Upper lobe of left lung (tissue), 6 donors: Measurements from ENCODE around the gene CNST. TPM values are rescaled to one million over a fixed set of nuclear protein-coding genes. Genes with fewer than 3 reads are reported as not detected.
"Not testable (repeated sequence)": the region's sequence is repeated elsewhere in the genome, so short reads cannot be mapped to it uniquely, and the experiment has no call there.

ENCODE experiments used
- ATAC-seq, 2 donors: fragments of 200-7000 bp; cut with Tn5 transposase; one replicate each; pipeline ENCODE4 v1.9.1; 2022; ENCODE audit warnings: mild to moderate bottlenecking in 2 of 2, moderate library complexity in 2 of 2; ENCODE audit not compliant: low FRiP score in 2 of 2
- DNase-seq, 2 donors: peaks; one replicate each; pipeline ENCODE4 v3.0.0-alpha.2; 2019 to 2020
- H3K27ac ChIP-seq, 4 donors: fragments of 200-600 bp; sonication (generic); one replicate each; pipeline ENCODE4 v1.5.1; 2016 to 2019
- H3K27me3 ChIP-seq, 4 donors: fragments of 200-600 bp; sonication (generic); one replicate each; pipeline ENCODE4 v1.5.1; 2017 to 2019
- H3K36me3 ChIP-seq, 4 donors: fragments of 200-600 bp; sonication (generic); one replicate each; pipeline ENCODE4 v1.5.1; 2016 to 2019
- H3K4me1 ChIP-seq, 4 donors: fragments of 200-600 bp; sonication (generic); one replicate each; pipeline ENCODE4 v1.5.1; 2018 to 2019
- H3K4me3 ChIP-seq, 4 donors: fragments of 200-600 bp; sonication (generic); one replicate each; pipeline ENCODE4 v1.5.1; 2017 to 2019; ENCODE audit warnings: mild to moderate bottlenecking in 2 of 4, moderate library complexity in 1 of 4
- H3K9me3 ChIP-seq, 4 donors: fragments of 200-600 bp; sonication (generic); one replicate each; pipeline ENCODE4 v1.5.1; 2018 to 2019
- CTCF ChIP-seq, 6 experiments: fragments of 450-650 bp in 4 of 6; fragments of 200-600 bp in 2 of 6; sonication (generic) in 2 of 6; IDR thresholded peaks; one replicate each; pipeline ENCODE4 v1.5.1; 2016 to 2019; ENCODE audit warnings: antibody characterized with exemption in 6 of 6
- EP300 ChIP-seq, 4 donors: sonication (generic); formaldehyde crosslinking; IDR thresholded peaks; one replicate each; pipeline ENCODE4 v1.5.1; 2017; ENCODE audit warnings: antibody characterized with exemption in 4 of 4, control low read depth in 2 of 4
- POLR2A ChIP-seq, 4 donors: fragments of 450-650 bp; IDR thresholded peaks; one replicate each; pipeline ENCODE4 v1.5.1; 2016 to 2017; ENCODE audit warnings: antibody characterized with exemption in 4 of 4, mild to moderate bottlenecking in 2 of 4
- POLR2AphosphoS5 ChIP-seq, 2 donors: sonication (generic); formaldehyde crosslinking; IDR thresholded peaks; one replicate each; pipeline ENCODE4 v1.5.1; 2017; ENCODE audit warnings: antibody characterized with exemption in 2 of 2
- WGBS, 2 donors: methylation state at CpG; one replicate each; pipeline ENCODE4 v1.1.5; 2017 to 2018; 5-methylcytosine and 5-hydroxymethylcytosine counted together
- small RNA-seq, 4 donors: library from RNA; depleted of rRNA; stranded (forward); fragments of <200 nt; gene quantifications; one replicate each; pipeline ENCODE3, GENCODE V24; 2016
- total RNA-seq, 6 donors: library from RNA; depleted of rRNA in 4 of 6; stranded (reverse); fragments of >200 nt in 4 of 6; gene quantifications; one replicate each; pipeline versions ENCODE4 v1.1.0 to v1.2.1, GENCODE V29; 2016 to 2021
- donor health status: DM: no; HTN: no; CAD: no; lungs with moderate emphysema.
- donor health status: DM: no; HTN: yes; CAD: no; lungs with severe emphysema.

Gene CNST
- total RNA-seq, 6 donors from 2014 or later: 22.1 to 40.1 (median 29.2) TPM

DNA sequence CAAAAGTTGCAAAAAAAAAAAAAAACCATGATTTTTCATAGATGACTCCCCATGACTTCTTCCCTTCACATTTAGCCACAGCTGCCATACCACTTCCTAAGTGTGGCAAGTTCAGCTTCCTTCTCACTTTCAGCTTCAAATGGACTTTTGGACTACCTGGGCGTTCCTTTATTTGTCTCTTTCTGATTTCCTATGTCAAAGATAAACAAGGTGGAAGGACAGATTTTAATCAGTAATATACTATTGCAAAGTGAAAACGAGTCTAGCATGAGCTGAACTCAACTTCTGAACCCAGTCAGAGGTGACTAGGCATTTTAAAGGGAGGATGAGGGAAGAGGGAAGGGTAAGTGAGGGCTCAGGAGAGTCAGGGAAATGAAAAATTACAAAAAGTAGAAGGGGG lies 143.6 kb downstream of the CNST start:
- WGBS, 2 donors: 26 to 38% methylated on average over 2 of the region's 2 CpGs
- no peak for DNase-seq
- Histone ChIP-seq H3K27me3 (no peaks in the 10 kb centered on the region), H3K9me3 (no peaks in the 10 kb centered on the region), H3K27ac (no peak overlapping the region), H3K36me3 (no peaks in the 10 kb centered on the region), H3K4me3 (no peak overlapping the region), H3K4me1 (no peaks in the 10 kb centered on the region)
- ATAC-seq: no peak
- TF ChIP-seq CTCF (IDR thresholded peaks at IDR 0.05) (no peak), POLR2AphosphoS5 (IDR thresholded peaks at IDR 0.05) (no peak), POLR2A (IDR thresholded peaks at IDR 0.05) (no peak), EP300 (IDR thresholded peaks at IDR 0.05) (no peak)

- WGBS, 2 donors: 81 to 83% methylated on average over 2 to 3 of the region's 3 CpGs
- no peaks in the 10 kb centered on the region for H3K4me1 ChIP-seq
- no peaks in the 10 kb centered on the region for H3K9me3 ChIP-seq
- no peak overlapping the region for H3K4me3 ChIP-seq
- H3K27me3 ChIP-seq: no peaks in the 10 kb centered on the region
- ATAC-seq (no peak), DNase-seq (no peak)
- no peak overlapping the region for H3K27ac ChIP-seq
- TF ChIP-seq EP300 (IDR thresholded peaks at IDR 0.05) (no peak), CTCF (IDR thresholded peaks at IDR 0.05) (no peak), POLR2A (IDR thresholded peaks at IDR 0.05) (no peak), POLR2AphosphoS5 (IDR thresholded peaks at IDR 0.05) (no peak)
- no peaks in the 10 kb centered on the region for H3K36me3 ChIP-seq
Observed at GRCh38 chr1:246711548-246712003, 145.3 kb downstream of the CNST start.

DNA sequence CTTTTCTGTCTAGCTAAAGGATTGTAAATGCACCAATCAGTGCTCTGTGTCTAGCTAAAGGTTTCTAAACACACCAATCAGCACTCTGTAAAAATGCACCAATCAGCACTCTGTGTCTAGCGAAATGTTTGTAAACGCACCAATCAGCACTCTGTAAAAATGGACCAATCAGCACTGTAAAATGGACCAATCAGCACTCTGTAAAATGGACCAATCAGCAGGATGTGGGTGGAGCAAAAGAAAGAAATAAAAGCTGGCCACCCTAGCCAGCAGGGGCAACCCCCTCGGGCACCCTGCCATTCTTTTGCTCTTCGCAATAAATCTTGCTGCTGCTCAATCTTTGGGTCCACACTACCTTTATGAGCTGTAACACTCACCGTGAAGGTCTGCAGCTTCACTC lies 146.2 kb downstream of the CNST start:
- not testable (repeated sequence) for H3K36me3 ChIP-seq, H3K9me3 ChIP-seq, ATAC-seq, H3K4me3 ChIP-seq, DNase-seq, H3K27me3 ChIP-seq, H3K27ac ChIP-seq, H3K4me1 ChIP-seq
- 92 to 97% methylated on average over 5 of the region's 5 CpGs for WGBS, 2 donors

Small RNA genes within 50 kb of the gene (small RNA-seq; reads per million reads assigned to genes)
- gene AL356583.2 (0 reads per million in 4 donors), gene AL591623.2 (0 reads per million in 4 donors)

Other genes starting within 250 kb of the CNST start
- 100 to 1,000 TPM in 1 of 6 donors, 10 to 100 TPM in 5; 22.7 to 109 (median 34.0) TPM for gene SMYD3, start 59.2 kb upstream of the CNST start, total RNA-seq
- gene TFB2M, start 195 bp upstream of the CNST start, total RNA-seq: 10 to 100 TPM in 3 of 6 donors, 1 to 10 TPM in 3; 2.0 to 12.0 (median 9.7) TPM
- 10 to 100 TPM; 16.8 to 30.3 (median 23.1) TPM for gene SCCPDH, start 158.0 kb downstream of the CNST start, total RNA-seq